Measurements from ENCODE around the gene FGD6. TPM values are rescaled to one million over a fixed set of nuclear protein-coding genes. Genes with fewer than 3 reads are reported as not detected.

The FGD6 gene
- total RNA-seq, 4 donors from 2014 or later = 25.8 to 46.5 (median 36.3) TPM

DNA sequence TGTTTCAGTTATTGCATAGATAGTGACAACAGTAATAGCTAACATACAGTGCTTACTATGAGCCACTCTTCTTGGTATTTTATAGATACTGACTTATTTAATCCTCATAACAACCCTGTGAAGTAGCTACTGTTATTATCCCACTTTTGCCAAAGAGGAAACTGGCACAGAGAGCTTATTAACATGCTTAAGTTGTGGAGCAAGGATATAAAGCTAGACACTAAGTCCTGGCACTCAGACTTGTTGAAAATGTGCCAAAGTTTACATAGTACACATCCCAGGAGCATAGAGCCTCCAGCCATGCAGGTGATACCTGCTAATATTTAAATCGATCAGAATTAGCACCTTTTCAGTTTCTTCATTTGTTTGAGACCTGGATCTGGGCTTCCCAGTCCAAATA, 42.1 kb upstream of the FGD6 start:
- peak overlapping the region in 1 of 4 donors; percentile 6 for H3K27ac ChIP-seq
- H3K4me1 ChIP-seq = peaks cover 0 to 44% (median 7%) of the 10 kb centered on the region in 3 donors
- H3K27me3 ChIP-seq = no peaks in the 10 kb centered on the region
- no peaks in the 10 kb centered on the region for H3K9me3 ChIP-seq
- WGBS, 2 donors (ENCODE audit: low coverage in 1 of 2) = 67 to 69% methylated on average over 1 of the region's 1 CpG
- ATAC-seq = no peak
- TF ChIP-seq, protein P1, sequence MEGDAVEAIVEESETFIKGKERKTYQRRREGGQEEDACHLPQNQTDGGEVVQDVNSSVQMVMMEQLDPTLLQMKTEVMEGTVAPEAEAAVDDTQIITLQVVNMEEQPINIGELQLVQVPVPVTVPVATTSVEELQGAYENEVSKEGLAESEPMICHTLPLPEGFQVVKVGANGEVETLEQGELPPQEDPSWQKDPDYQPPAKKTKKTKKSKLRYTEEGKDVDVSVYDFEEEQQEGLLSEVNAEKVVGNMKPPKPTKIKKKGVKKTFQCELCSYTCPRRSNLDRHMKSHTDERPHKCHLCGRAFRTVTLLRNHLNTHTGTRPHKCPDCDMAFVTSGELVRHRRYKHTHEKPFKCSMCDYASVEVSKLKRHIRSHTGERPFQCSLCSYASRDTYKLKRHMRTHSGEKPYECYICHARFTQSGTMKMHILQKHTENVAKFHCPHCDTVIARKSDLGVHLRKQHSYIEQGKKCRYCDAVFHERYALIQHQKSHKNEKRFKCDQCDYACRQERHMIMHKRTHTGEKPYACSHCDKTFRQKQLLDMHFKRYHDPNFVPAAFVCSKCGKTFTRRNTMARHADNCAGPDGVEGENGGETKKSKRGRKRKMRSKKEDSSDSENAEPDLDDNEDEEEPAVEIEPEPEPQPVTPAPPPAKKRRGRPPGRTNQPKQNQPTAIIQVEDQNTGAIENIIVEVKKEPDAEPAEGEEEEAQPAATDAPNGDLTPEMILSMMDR (IDR thresholded peaks at IDR 0.05) = no peak
- TF ChIP-seq POLR2AphosphoS5 (IDR thresholded peaks at IDR 0.05) (no peak), POLR2A (IDR thresholded peaks at IDR 0.05) (no peak), EP300 (IDR thresholded peaks at IDR 0.05) (no peak)
- H3K36me3 ChIP-seq = peaks cover 0 to 55% of the 10 kb centered on the region in 2 donors
- no peak overlapping the region for H3K4me3 ChIP-seq

DNA sequence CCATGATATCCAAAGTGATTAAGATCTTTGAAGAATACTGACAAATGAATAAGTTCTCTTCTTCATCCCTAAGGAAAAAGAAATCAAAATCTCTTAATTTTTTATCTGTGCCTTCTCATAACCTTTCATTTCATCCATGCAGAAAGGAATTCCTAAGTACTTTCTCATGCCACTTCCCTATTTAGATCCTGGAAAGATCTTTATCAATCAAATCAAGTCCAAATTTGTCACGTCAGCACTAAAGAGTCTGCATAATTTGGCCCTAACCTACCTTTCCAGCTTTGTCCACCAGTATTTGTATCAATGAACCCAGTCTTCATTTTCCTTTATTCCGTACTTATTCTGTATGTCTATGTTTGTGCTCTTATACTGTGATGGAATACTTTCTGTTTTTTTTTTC, 41.5 kb upstream of the FGD6 start:
- Histone ChIP-seq H3K27me3 (no peaks in the 10 kb centered on the region), H3K4me3 (no peak overlapping the region)
- no peak for ATAC-seq

DNA sequence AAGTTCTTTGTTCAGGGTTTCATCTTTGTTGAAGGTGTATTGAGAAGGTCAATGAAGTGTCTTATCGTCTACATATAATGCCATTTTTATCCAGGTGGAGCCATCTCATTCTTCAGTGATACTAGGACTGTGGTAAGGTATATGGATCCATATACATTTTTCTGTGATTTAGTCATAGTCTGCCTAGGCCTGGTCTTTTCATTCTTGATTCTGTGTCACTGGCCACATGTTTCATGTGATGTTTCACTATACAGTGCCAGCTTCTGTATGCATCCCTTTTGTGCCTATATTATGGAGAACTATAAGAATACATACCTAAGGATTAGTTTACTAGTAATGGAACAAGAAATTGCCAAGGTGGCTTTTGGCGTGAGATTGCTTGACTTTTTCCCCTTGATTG, 40.9 kb upstream of the FGD6 start:
- H3K36me3 ChIP-seq = peaks cover 0 to 53% of the 10 kb centered on the region in 2 donors
- peak overlapping the region in 2 of 4 donors; percentile 25 to 39 for H3K27ac ChIP-seq
- no peaks in the 10 kb centered on the region for H3K9me3 ChIP-seq
- H3K4me1 ChIP-seq = peaks cover 0 to 50% (median 9%) of the 10 kb centered on the region in 3 donors
- no peak for TF ChIP-seq POLR2A (IDR thresholded peaks at IDR 0.05)
- TF ChIP-seq EP300 (IDR thresholded peaks at IDR 0.05) = no peak
- TF ChIP-seq POLR2AphosphoS5 (IDR thresholded peaks at IDR 0.05) = no peak
- TF ChIP-seq, protein P1 (IDR thresholded peaks at IDR 0.05) = no peak
- ATAC-seq = no peak
- H3K4me3 ChIP-seq = no peak overlapping the region
- H3K27me3 ChIP-seq = no peaks in the 10 kb centered on the region
- WGBS, 2 donors (ENCODE audit: low coverage in 1 of 2) = 80 to 98% methylated on average over 2 of the region's 2 CpGs

More for the DNA sequence above, 41.5 kb upstream of the FGD6 start:
- peaks cover 0 to 55% of the 10 kb centered on the region in 2 donors for H3K36me3 ChIP-seq
- no peaks in the 10 kb centered on the region for H3K9me3 ChIP-seq
- peaks cover 0 to 47% (median 7%) of the 10 kb centered on the region in 3 donors for H3K4me1 ChIP-seq
- H3K27ac ChIP-seq = peak overlapping the region in 1 of 4 donors; percentile 6
- TF ChIP-seq POLR2A (IDR thresholded peaks at IDR 0.05) (no peak), EP300 (IDR thresholded peaks at IDR 0.05) (no peak)
- TF ChIP-seq, protein P1 (IDR thresholded peaks at IDR 0.05) = no peak
- 53 to 69% methylated on average over 2 of the region's 2 CpGs for whole genome bisulfite sequencing, 2 donors (ENCODE audit: low coverage in 1 of 2)

DNA sequence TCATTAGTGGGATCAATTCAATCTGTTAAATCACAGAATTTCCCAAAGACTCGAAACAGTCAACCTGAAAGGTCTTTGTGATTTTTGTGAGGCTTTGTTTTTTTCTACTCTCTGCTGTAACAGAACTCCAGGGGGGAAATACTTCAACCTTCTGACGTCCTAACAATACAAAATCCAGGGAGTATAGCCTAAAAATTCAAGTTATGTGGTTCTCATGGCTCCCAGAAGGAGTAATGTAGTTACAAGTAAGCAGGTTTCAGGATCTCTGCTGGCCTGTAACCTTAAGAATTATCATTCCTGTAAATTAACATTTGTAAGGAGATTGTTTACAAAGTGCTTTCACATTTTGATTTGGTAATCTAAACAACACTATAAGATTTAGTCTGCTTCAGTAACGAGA, 40.3 kb upstream of the FGD6 start:
- Histone ChIP-seq H3K9me3 (no peaks in the 10 kb centered on the region), H3K4me1 (peaks cover 0 to 50% (median 11%) of the 10 kb centered on the region in 3 donors), H3K27me3 (no peaks in the 10 kb centered on the region), H3K4me3 (no peak overlapping the region), H3K27ac (peak overlapping the region in 2 of 4 donors; percentile 25 to 39), H3K36me3 (peaks cover 0 to 54% of the 10 kb centered on the region in 2 donors)
- WGBS, 2 donors (ENCODE audit: low coverage in 1 of 2) = 28 to 72% methylated on average over 2 to 3 of the region's 3 CpGs
- no peak for ATAC-seq
- TF ChIP-seq, protein P1 (IDR thresholded peaks at IDR 0.05) = no peak
- TF ChIP-seq POLR2AphosphoS5 (IDR thresholded peaks at IDR 0.05) (no peak), POLR2A (IDR thresholded peaks at IDR 0.05) (no peak), EP300 (IDR thresholded peaks at IDR 0.05) (no peak)

DNA sequence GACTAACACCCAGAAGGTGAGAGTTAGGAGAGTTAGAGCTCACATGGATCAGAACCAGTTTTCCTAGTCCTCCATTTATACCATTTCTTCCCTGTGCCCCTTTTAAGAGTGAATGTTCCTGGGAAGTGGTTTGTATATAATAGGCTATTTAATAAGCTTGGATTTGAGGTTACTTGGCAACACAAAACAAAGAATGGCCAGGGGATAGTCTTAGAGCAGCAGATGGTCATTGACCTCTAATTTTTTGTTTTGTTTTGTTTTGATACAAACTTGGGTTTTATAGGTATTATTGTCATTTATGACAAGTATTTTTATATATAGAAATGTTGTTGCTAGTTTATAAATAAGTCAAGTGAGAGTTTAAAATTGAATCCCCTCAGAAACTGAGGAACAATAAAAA, 36.1 kb upstream of the FGD6 start:
- H3K36me3 ChIP-seq = peaks cover 0 to 60% of the 10 kb centered on the region in 2 donors
- peaks cover 0 to 70% (median 14%) of the 10 kb centered on the region in 3 donors for H3K4me1 ChIP-seq
- peak overlapping the region in 2 of 4 donors; percentile 6 to 9 for H3K27ac ChIP-seq
- no peaks in the 10 kb centered on the region for H3K9me3 ChIP-seq
- H3K27me3 ChIP-seq = no peaks in the 10 kb centered on the region
- TF ChIP-seq POLR2A (IDR thresholded peaks at IDR 0.05) (no peak), EP300 (IDR thresholded peaks at IDR 0.05) (no peak), POLR2AphosphoS5 (IDR thresholded peaks at IDR 0.05) (no peak)
- TF ChIP-seq, protein P1 (IDR thresholded peaks at IDR 0.05) = no peak
- no peak for ATAC-seq
- H3K4me3 ChIP-seq = no peak overlapping the region

All from gastroesophageal sphincter (tissue), 4 donors.